GM23248 (cell line): Measurements from ENCODE around the gene CHRNA3. TPM values are rescaled to one million over a fixed set of nuclear protein-coding genes. Genes with fewer than 3 reads are reported as not detected.
"Not testable (repeated sequence)": the region's sequence is repeated elsewhere in the genome, so short reads cannot be mapped to it uniquely, and the experiment has no call there.

Source experiments
- DNase-seq: peaks from one replicate; pipeline ENCODE4 v3.0.0-alpha.2; 2015
- H2AFZ ChIP-seq: fragments of 200-600 bp; sonication (generic); 2 replicates; pipeline ENCODE4 v1.6.1; 2016; ENCODE audit warnings: antibody characterized with exemption
- H3F3A ChIP-seq: fragments of 200-600 bp; sonication (generic); 2 replicates; pipeline ENCODE4 v1.6.1; 2016; ENCODE audit warnings: mild to moderate bottlenecking, antibody characterized with exemption, mixed run types; ENCODE audit not compliant: insufficient read depth
- H3K27ac ChIP-seq: fragments of 200-600 bp; sonication (generic); 2 replicates; pipeline ENCODE4 v1.5.1; 2016; ENCODE audit warnings: mild to moderate bottlenecking
- H3K27me3 ChIP-seq: fragments of 200-600 bp; sonication (generic); replicated peaks from 2 replicates; pipeline ENCODE4 v1.6.1; 2016; ENCODE audit warnings: mild to moderate bottlenecking; ENCODE audit not compliant: insufficient read depth
- H3K36me3 ChIP-seq: fragments of 200-600 bp; sonication (generic); 2 replicates; pipeline ENCODE4 v1.6.1; 2016; ENCODE audit warnings: low read depth, mild to moderate bottlenecking
- H3K4me1 ChIP-seq: fragments of 200-600 bp; sonication (generic); 2 replicates; pipeline ENCODE4 v1.6.1; 2016; ENCODE audit warnings: mild to moderate bottlenecking; ENCODE audit not compliant: insufficient read depth
- H3K4me2 ChIP-seq: fragments of 200-600 bp; sonication (generic); one replicate; pipeline ENCODE4 v1.6.1; 2016; ENCODE audit warnings: mild to moderate bottlenecking; ENCODE audit not compliant: unreplicated experiment
- H3K4me3 ChIP-seq: fragments of 200-600 bp; sonication (generic); 2 replicates; pipeline ENCODE4 v1.5.1; 2016; ENCODE audit warnings: mild to moderate bottlenecking
- H3K79me2 ChIP-seq: fragments of 200-600 bp; sonication (generic); 2 replicates; pipeline ENCODE4 v1.6.1; 2016; ENCODE audit warnings: mild to moderate bottlenecking; ENCODE audit not compliant: insufficient read depth
- H3K9ac ChIP-seq: fragments of 200-600 bp; sonication (generic); 2 replicates; pipeline ENCODE4 v1.6.1; 2016; ENCODE audit warnings: mild to moderate bottlenecking
- H3K9me2 ChIP-seq: fragments of 200-600 bp; sonication (generic); 2 replicates; pipeline ENCODE4 v1.6.1; 2016; ENCODE audit warnings: mixed run types, mild to moderate bottlenecking, moderate library complexity; ENCODE audit not compliant: insufficient read depth
- H3K9me3 ChIP-seq: fragments of 200-600 bp; sonication (generic); one replicate; pipeline ENCODE4 v1.6.1; 2017; ENCODE audit warnings: low read depth
- H4K20me1 ChIP-seq: fragments of 200-600 bp; sonication (generic); 2 replicates; pipeline ENCODE4 v1.6.0; 2016; ENCODE audit not compliant: insufficient read depth
- EZH2 ChIP-seq: fragments of 200-600 bp; sonication (generic); IDR thresholded peaks from 2 replicates; pipeline ENCODE4 v1.6.1; 2018; ENCODE audit warnings: antibody characterized with exemption, mild to moderate bottlenecking; ENCODE audit not compliant: insufficient read depth, poor library complexity, severe bottlenecking
- EZH2phosphoT487 ChIP-seq: fragments of 200-600 bp; sonication (generic); IDR thresholded peaks from 2 replicates; pipeline ENCODE4 v1.6.1; 2018; ENCODE audit warnings: antibody characterized with exemption, moderate library complexity, mild to moderate bottlenecking, low read depth; ENCODE audit not compliant: insufficient read depth
- WGBS, 2 experiments: methylation state at CpG; one replicate each; pipeline ENCODE4 v1.1.6; 2015 to 2017; ENCODE audit warnings: low lambda C conversion rate in 2 of 2, low coverage in 1 of 2; ENCODE audit errors: missing lambda C conversion rate in 2 of 2; 5-methylcytosine and 5-hydroxymethylcytosine counted together
- in situ Hi-C: fragments of 300-500 bp; cut with MboI; formaldehyde crosslinking; loops from 2 replicates; pipeline ENCODE4 v1.15.0; 2020
- polyA plus RNA-seq: library from polyadenylated mRNA; unstranded; fragments of >200 nt; fragmentation: Nextera tagmentation; extraction: Ambion mirVana; gene quantifications from 2 replicates; pipeline ENCODE4 v1.2.1, GENCODE V29; 2016
- total RNA-seq: library from RNA; depleted of rRNA; stranded (reverse); fragments of >200 nt; shearing (Covaris generic); gene quantifications from 2 replicates; pipeline ENCODE4 v1.2.3, GENCODE V29; 2014

CHRNA3 gene
- total and polyA plus RNA-seq, 2 experiments from 2014 or later = not detected

- Histone ChIP-seq H3K4me3 (peak overlapping the region; percentile 70; the same call in 1 of the 2 replicates), H3K9me2 (no peaks in the 10 kb centered on the region), H3K27me3 (peaks cover 13% of the 10 kb centered on the region; the same call in 1 of the 2 replicates), H3K4me1 (no peaks in the 10 kb centered on the region), H2AFZ (peak overlapping the region; percentile 74; the same call in 1 of the 2 replicates), H3K9ac (no peak overlapping the region), H3F3A (no peaks in the 10 kb centered on the region), H3K4me2 (peak overlapping the region; percentile 88), H4K20me1 (no peaks in the 10 kb centered on the region), H3K9me3 (no peaks in the 10 kb centered on the region), H3K79me2 (no peaks in the 10 kb centered on the region), H3K27ac (no peak overlapping the region), H3K36me3 (no peaks in the 10 kb centered on the region)
- no peak for DNase-seq
- TF ChIP-seq EZH2phosphoT487 (no peak), EZH2 (no peak)
- whole genome bisulfite sequencing, 2 experiments = 64 to 66% methylated on average over 11 of the region's 11 CpGs
- in situ Hi-C loops = no loop called here
These were observed 56.1 kb downstream of the CHRNA3 start for GRCh38 chr15:78564743-78565096.

- H3K9me2 ChIP-seq = no peaks in the 10 kb centered on the region
- no peak for DNase-seq
- no peak overlapping the region for H3K27ac ChIP-seq
- no peak overlapping the region for H2AFZ ChIP-seq
- H3K79me2 ChIP-seq = no peaks in the 10 kb centered on the region
- H3F3A ChIP-seq = no peaks in the 10 kb centered on the region
- 44 to 65% methylated on average over 2 of the region's 2 CpGs for WGBS, 2 experiments
- H3K9me3 ChIP-seq = no peaks in the 10 kb centered on the region
- H3K27me3 ChIP-seq = peaks cover 13% of the 10 kb centered on the region; the same call in 1 of the 2 replicates
- in situ Hi-C loops = no loop called here
- H3K4me1 ChIP-seq = no peaks in the 10 kb centered on the region
- no peak overlapping the region for H3K4me2 ChIP-seq
- no peaks in the 10 kb centered on the region for H3K36me3 ChIP-seq
- TF ChIP-seq EZH2phosphoT487 = no peak
- TF ChIP-seq EZH2 = no peak
- no peak overlapping the region for H3K4me3 ChIP-seq
- H3K9ac ChIP-seq = no peak overlapping the region
- no peaks in the 10 kb centered on the region for H4K20me1 ChIP-seq
These were observed 57.7 kb downstream of the CHRNA3 start for GRCh38 chr15:78563092-78563491.

GRCh38 chr15:78561490-78561889, 59.3 kb downstream of the CHRNA3 start:
- Histone ChIP-seq H4K20me1 (no peaks in the 10 kb centered on the region), H3K79me2 (no peaks in the 10 kb centered on the region), H3K4me1 (no peaks in the 10 kb centered on the region), H3F3A (no peaks in the 10 kb centered on the region), H3K36me3 (no peaks in the 10 kb centered on the region), H3K4me3 (no peak overlapping the region), H3K4me2 (no peak overlapping the region), H3K9ac (no peak overlapping the region), H3K9me2 (no peaks in the 10 kb centered on the region), H2AFZ (no peak overlapping the region), H3K9me3 (no peaks in the 10 kb centered on the region), H3K27ac (no peak overlapping the region), H3K27me3 (peaks cover 5% of the 10 kb centered on the region; the same call in 1 of the 2 replicates)
- in situ Hi-C loops = no loop called here
- WGBS, 2 experiments = 73 to 77% methylated on average over 5 of the region's 5 CpGs
- no peak for DNase-seq
- TF ChIP-seq EZH2phosphoT487 = no peak
- no peak for TF ChIP-seq EZH2

- H3K9me3 ChIP-seq, in situ Hi-C loops, H3K4me3 ChIP-seq, H3K36me3 ChIP-seq, H4K20me1 ChIP-seq, DNase-seq, H3K4me1 ChIP-seq, H3F3A ChIP-seq, H3K79me2 ChIP-seq, H3K4me2 ChIP-seq, H3K27me3 ChIP-seq, H3K9ac ChIP-seq, H2AFZ ChIP-seq, H3K27ac ChIP-seq, H3K9me2 ChIP-seq: not testable (repeated sequence)
- 94 to 96% methylated on average over 10 of the region's 10 CpGs for WGBS, 2 experiments
These were observed 60.6 kb downstream of the CHRNA3 start for GRCh38 chr15:78560201-78560600.

- in situ Hi-C loops = no loop called here
- H3K9me2 ChIP-seq = no peaks in the 10 kb centered on the region
- H3K4me2 ChIP-seq = no peak overlapping the region
- H3K36me3 ChIP-seq = peaks cover 19% of the 10 kb centered on the region; the same call in 1 of the 2 replicates
- no peaks in the 10 kb centered on the region for H3K79me2 ChIP-seq
- H3K4me1 ChIP-seq = no peaks in the 10 kb centered on the region
- H3K27ac ChIP-seq = no peak overlapping the region
- TF ChIP-seq EZH2 (no peak), EZH2phosphoT487 (no peak)
- H4K20me1 ChIP-seq = no peaks in the 10 kb centered on the region
- no peak overlapping the region for H3K9ac ChIP-seq
- H2AFZ ChIP-seq = no peak overlapping the region
- no peaks in the 10 kb centered on the region for H3K9me3 ChIP-seq
- H3K4me3 ChIP-seq = no peak overlapping the region
- no peak for DNase-seq
- peaks cover 9% of the 10 kb centered on the region; the same call in 1 of the 2 replicates for H3F3A ChIP-seq
- no peaks in the 10 kb centered on the region for H3K27me3 ChIP-seq
- 52 to 56% methylated on average over 5 of the region's 5 CpGs for WGBS, 2 experiments
These were observed 68.2 kb downstream of the CHRNA3 start for GRCh38 chr15:78552597-78552996.
